ENCODE measurements around the gene KL.

Gene KL

DNA sequence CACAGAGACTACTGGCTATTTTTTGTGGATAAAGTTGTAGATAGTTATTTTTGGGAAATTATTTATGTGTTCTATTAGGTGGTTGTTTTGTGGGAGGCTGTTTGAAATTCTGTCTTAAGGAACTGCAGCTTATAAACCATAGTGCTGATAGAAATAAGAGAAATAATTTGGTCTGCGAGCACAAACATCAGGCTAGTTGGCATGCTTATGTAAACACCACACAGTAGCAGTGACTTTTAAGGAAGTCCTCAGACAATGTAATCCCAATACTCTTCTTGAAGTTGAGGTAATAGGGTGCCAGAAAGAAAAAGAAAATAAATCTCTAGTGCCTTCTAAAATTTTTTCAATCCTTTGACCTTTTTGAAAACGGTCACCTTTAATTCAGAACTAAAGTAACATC lies 23.9 kb downstream of the KL start:
- no peak for DNase-seq

GRCh38 chr13:33045851-33046592 lies 29.8 kb downstream of the KL start:
- no peak for DNase-seq

GRCh38 chr13:33050161-33050560 lies 33.9 kb downstream of the KL start:
- no peak for DNase-seq

DNA sequence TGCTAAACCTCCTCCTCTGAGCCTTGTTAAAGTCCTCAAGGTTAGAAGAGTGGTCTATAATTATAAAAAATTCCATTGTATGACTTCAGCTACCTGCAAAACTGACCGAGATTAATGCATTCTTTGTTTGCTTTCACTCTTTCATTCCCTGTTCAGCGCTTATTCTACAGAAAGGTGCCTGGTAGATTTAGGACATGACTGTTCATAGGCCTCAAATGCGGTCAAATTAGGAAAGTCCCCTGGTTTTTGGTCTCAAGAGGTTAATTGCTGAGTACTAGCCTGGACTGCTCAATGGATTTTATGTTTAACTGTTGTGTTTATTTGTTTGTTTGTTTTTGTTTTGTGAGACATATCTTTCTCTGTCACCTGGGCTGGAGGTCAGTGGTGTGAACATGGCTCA lies 35.4 kb downstream of the KL start:
- DNase-seq = no peak

DNA sequence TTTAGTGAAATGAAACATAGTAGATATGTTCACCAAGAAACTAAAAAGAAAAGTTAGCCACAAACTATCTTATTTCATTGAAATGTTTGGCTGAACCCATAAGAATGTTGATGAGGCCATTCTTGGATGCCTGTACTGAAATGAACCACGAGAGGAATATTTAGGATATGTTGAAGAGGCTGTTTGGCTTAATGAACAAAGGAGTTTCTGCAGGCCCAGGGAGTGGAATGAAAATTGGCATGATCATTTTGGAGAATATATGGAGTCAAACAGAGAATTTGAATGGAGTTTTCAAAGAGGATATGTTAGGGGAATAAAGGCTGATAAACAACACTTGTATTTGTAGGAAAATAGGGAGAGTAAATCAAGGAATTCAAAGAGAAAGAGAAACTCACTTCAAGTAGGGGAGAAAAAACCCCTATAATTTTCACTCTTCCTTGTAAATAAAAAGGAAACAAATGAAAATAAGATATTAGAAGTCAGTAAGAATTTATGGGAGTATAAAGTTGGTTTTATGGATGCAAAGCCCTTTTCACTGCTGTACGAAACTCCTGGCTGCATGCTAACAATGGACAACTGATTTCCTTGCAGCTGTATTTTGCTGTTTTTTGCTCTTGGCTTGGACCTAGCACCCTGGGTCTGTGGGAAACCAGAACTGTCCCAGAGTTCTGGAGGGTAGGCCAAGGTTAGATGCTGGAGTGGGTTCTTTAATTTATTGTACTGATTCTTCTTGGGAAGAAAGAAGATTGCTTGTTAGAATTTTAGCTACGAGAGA lies 36.5 kb downstream of the KL start:
- no peak for DNase-seq

DNA sequence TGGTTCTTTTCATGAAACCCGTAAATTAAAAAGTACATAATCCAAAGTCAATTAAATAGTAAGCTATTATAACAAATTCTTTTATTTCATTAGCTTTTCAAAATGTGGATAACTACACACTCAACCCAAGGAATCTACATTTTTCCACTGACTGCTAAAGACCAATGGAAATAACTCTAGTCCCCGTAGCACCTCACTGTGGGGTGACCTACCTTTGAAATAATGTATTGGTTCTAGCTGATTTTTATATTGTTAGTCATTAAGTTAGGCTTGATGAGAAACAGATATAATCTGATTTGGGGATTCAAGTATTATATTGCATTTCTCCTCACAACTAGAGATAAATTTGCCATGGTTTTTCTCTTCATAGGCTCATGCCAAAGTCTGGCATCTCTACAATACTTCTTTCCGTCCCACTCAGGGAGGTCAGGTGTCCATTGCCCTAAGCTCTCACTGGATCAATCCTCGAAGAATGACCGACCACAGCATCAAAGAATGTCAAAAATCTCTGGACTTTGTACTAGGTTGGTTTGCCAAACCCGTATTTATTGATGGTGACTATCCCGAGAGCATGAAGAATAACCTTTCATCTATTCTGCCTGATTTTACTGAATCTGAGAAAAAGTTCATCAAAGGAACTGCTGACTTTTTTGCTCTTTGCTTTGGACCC lies 37.3 kb downstream of the KL start:
- DNase-seq = no peak

GRCh38 chr13:33057019-33057780 lies 41.0 kb downstream of the KL start:
- DNase-seq = no peak

GRCh38 chr13:33058776-33059327 lies 42.6 kb downstream of the KL start:
- no peak for DNase-seq

DNA sequence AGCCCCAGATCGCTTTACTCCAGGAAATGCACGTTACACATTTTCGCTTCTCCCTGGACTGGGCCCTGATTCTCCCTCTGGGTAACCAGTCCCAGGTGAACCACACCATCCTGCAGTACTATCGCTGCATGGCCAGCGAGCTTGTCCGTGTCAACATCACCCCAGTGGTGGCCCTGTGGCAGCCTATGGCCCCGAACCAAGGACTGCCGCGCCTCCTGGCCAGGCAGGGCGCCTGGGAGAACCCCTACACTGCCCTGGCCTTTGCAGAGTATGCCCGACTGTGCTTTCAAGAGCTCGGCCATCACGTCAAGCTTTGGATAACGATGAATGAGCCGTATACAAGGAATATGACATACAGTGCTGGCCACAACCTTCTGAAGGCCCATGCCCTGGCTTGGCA lies 44.6 kb downstream of the KL start:
- no peak for DNase-seq

DNA sequence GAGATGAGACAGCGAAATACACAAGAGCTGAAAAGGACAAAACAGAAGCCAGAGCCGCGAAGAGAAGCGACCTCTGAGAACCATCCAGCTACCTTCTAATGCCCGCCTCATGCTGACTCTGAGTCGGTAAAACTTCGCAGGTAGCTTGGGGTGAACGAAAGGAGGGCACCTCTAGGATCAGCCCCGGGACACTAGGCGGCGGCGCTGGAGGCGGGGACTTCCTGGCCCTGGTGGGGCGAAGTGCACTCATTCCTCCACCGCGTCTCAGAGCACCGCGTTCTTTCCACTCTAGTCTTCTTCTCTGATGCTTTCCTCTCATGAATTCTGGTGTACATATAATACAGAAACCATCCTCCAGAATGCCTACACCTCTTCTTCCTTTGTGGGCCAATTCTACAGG lies 50.1 kb downstream of the KL start:
- no peak for DNase-seq

DNA sequence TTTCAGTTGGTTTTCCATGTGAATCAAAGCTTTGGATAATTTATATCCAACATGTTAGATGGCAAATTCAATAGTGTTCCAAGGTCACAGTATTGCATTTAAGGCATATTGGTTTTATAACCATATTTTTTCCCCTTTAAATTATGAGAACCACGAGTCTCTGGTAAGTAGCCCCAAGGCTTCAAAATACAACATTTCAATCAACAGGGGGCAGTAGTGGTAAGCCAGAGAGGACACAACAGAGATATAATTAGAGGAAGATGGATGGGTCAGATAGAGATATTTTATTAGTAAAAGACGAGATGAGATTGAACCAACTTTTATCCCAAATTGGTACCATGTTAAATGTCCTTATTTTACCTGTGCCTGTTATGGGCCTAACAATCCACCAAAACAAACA lies 53.1 kb downstream of the KL start:
- no peak for DNase-seq

- no peak for DNase-seq
Observed at GRCh38 chr13:33070713-33071112, 54.5 kb downstream of the KL start.

- no peak for DNase-seq
Observed at GRCh38 chr13:33072282-33072681, 56.1 kb downstream of the KL start.

DNA sequence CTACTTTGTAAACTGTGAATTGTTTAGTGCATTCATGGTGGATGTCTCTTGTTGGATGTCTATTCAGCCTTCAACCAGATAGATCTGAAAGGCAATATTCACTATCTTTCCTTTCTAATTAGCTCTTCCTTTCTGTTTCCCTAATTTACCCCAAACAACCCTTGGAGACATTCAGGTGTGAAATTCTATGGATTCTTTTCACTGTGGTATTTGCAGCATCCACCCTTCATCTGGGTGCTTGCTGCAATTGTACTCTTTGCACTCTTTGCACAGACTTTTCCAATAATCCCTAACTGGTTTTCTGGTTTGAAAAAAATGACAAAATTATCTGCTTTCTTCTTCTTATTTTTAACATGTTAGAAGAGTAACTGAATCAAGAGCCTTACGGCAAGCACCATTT lies 56.5 kb downstream of the KL start:
- no peak for DNase-seq

DNA sequence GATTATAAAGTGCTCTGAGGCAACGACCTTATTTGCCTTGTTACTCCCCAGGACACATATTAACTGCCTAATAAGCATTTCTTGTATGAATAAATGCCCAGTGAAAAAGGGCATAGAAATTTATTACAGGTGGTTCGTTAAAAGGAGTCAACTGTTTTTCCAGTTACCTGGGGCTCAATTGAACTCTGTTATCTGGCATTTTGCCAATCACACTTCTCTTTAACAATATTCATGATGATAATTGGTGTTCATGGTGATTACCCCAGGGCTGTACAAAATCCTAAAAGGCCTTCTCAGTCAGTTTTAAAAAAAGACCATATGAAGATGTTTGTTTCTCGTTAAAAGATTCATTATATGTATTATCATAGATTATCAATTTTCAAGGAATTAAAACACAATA lies 57.1 kb downstream of the KL start:
- DNase-seq = no peak

DNA sequence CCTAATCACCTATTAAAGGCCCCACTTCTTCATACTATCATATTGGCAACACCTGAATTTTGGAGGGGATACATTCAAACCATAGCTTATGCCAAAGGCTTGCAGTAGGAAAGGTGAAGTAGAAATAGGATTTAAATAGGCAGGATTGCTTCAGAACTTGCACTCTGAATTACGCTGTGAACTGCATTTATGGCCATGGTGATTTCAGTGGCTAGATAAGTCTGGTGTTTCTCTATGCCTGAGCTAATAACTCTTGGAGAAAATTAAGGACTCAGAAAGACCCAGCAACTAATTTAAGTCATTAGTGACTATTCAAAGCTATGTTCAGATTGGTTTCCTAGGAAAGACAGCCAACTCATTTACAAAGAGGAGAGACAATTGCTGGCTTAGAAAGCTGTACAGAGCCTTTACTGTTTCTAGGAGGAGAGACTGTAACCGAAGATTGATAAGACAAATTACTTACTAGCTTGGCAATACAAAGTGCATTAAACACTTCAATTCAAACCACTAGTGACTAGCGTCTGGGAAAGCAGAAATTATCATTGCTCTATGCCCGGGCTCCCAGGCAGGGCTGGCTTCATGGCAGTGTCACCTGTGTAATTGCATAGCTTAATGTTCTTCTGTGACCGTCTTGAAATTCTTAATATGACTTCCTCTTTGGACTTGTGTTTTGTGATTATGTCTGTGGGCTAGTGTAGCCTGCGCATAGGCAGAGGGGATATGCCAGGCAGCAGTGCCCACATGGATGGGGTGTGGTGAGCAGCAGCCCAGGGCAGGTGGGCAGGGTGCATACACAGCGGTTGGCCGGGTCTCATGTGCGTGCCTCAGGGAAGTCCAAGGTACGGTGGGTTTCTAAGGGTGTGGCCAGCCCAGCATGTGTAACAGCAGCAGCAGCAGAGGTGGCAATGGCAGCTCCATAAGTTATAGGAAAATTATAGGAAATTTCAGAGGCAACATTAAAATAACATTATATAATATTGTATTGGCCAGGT lies 60.1 kb downstream of the KL start:
- DNase-seq = no peak

DNA sequence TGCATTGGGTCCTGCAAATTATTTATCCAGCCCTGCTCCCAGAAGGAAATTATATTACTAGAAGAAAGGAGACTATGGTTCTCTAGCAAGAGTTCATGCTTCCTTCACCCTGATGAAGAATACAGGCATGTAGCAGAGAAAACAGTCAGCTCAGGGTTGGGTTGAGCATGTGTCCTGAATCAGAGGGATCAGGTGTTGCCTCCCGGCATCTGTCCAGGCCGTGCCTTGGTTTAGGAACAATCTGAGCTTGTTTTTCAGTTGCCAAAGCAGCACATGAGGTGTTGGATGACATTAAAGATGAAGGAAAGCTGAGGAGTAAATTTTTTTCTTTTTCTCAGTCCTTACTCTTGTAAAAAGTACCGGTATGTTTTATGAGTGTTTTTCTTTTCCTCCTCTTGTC lies 62.0 kb downstream of the KL start:
- DNase-seq = no peak

- DNase-seq = no peak
Observed at GRCh38 chr13:33079960-33080359, 63.7 kb downstream of the KL start.

DNA sequence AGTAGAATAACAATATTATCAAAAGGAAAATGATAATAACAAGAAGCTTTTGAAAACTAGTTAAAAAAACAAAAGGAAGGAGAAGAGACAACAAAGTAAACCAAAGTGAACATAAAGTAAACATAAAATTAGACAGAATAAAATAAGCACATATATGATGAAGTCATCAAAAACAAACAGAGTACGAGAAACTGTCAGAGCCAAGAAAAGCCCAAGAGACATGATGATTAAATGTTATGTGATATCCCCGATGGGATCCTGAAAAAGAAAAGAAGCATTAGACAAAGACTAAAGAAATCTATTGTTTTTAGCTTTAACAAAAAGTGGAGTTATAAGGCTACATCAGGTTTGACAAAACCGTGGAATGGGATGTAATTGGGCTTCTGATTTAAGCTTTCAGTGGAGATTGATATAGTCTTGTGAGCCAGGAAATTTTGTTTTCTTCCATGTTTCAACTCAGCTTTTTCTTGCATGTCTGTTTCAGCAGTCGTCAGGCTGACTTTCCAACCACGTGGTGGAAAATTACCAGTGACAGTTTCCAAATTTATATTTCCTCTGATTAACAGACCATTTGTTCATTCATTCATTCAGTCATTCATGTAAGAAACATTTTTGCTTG lies 64.9 kb downstream of the KL start:
- DNase-seq = no peak

DNA sequence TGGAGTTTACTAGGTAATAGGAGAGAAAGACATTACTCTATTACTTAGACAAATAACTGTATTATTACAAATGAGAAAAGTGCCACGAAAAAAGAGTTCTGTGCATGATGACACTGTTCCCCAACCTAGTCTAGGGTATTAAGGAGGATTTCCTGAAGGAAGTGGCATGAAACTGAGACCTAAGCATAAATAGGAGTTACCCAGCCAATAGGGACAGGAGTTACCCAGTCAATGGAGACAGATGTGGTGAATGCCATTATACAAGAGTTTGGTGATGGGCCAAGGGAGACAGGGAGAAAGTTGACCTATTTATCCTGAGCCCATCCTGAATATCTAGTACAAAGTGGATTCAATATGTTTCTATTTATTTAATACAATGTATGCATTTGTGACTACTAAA lies 65.4 kb downstream of the KL start:
- DNase-seq = no peak

- DNase-seq = no peak
Observed at GRCh38 chr13:33083054-33083453, 66.8 kb downstream of the KL start.

Measured in activated T-cell treated with anti-CD3 and anti-CD28 coated beads, Interleukin-2, amount 50 U/mL, for 1 hour (primary cell).